ENCODE results near the gene CFAP97. TPM values are rescaled to one million over a fixed set of nuclear protein-coding genes. Genes with fewer than 3 reads are reported as not detected.
"Not testable (repeated sequence)": the region's sequence is repeated elsewhere in the genome, so short reads cannot be mapped to it uniquely, and the experiment has no call there.

CFAP97 gene
- total RNA-seq, 2 donors from 2014 or later, result 12.2 to 22.4 TPM

DNA sequence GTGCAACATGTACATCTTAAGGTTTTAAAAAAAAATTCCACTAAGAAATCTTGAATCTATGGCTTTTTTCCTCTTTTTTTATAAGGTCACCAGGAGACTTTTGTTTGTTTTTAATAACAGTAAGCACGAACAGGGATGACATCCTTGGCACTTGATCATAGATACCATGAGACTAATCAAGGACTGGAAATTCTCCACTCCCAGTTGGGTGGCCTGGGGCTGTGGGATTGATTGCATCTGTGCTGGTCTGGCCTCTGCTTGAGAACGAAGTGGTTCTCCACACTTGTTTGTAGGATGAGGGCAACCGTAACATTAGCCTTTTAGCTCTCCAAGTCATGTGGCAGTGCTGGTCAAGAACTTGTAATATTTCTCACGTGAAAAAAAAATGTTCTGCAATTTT lies 41.0 kb upstream of the CFAP97 start:
- H3K27me3 ChIP-seq, result no peaks in the 10 kb centered on the region
- no peak for TF ChIP-seq CTCF (IDR thresholded peaks at IDR 0.05)
- H3K36me3 ChIP-seq, result peaks cover 4% of the 10 kb centered on the region
- no peaks in the 10 kb centered on the region for H3K4me1 ChIP-seq
- H3K27ac ChIP-seq, result no peak overlapping the region
- no peaks in the 10 kb centered on the region for H3K9me3 ChIP-seq
- H3K9ac ChIP-seq (ENCODE audit: low read depth in 2 of 2, low read length in 2 of 2), result no peak overlapping the region
- no peak overlapping the region for H3K4me3 ChIP-seq
- intact Hi-C loops (cut with DNase I), result no loop called here
- DNase-seq, result no peak

GRCh38 chr4:185243879-185244278 lies 40.1 kb upstream of the CFAP97 start:
- Histone ChIP-seq H3K36me3 (peaks cover 4% of the 10 kb centered on the region), H3K4me1 (no peaks in the 10 kb centered on the region), H3K27ac (no peak overlapping the region), H3K9me3 (no peaks in the 10 kb centered on the region), H3K4me3 (no peak overlapping the region), H3K27me3 (no peaks in the 10 kb centered on the region), H3K9ac (ENCODE audit: low read depth in 2 of 2, low read length in 2 of 2) (no peak overlapping the region)
- TF ChIP-seq CTCF (IDR thresholded peaks at IDR 0.05), result no peak
- no peak for DNase-seq
- intact Hi-C loops (cut with DNase I), result no loop called here

DNA sequence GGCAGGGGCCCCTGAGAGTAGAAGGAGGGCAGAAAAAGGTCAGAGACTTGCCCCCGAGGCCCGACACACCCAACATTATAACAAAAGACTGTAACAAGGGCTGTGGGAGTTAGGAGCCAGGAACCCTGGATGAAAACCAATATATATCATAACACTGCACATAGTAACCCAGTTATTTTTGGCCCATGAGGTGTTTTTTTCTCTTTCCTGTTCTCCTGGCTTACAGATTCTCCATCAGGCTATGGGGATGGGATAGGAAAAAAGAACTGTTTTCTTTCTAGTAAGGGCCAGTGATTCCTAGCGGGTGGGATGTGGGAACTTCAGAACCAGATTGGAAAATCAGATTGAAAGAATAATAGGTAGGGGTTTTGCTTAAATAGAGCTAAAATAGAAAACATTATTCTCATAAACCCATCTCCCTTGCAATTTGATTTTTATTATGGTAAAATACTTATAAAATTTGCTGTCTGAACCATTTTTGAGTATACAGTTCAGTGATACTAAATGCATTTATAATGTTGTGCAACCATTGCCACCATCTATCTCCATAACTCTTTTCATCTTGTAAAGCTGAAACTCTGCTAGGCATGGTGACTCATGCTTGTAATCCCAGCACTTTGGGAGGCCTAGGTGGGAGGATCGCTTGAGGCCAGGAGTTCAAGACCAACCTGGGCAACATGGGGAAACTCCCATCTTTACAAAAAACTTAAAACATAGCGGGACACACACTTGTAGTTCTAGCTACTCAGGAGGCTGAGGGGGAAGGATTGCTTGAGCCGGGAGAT lies 39.1 kb upstream of the CFAP97 start:
- Histone ChIP-seq H3K9ac (ENCODE audit: low read depth in 2 of 2, low read length in 2 of 2) (no peak overlapping the region), H3K4me1 (no peaks in the 10 kb centered on the region), H3K9me3 (no peaks in the 10 kb centered on the region), H3K36me3 (no peaks in the 10 kb centered on the region), H3K27ac (no peak overlapping the region), H3K27me3 (no peaks in the 10 kb centered on the region), H3K4me3 (no peak overlapping the region)
- DNase-seq, result no peak
- no peak for TF ChIP-seq CTCF (IDR thresholded peaks at IDR 0.05)
- intact Hi-C loops (cut with DNase I), result no loop called here

- H3K27me3 ChIP-seq; H3K4me3 ChIP-seq; H3K9ac ChIP-seq (ENCODE audit: low read depth in 2 of 2, low read length in 2 of 2); H3K36me3 ChIP-seq; H3K4me1 ChIP-seq; intact Hi-C loops (cut with DNase I); DNase-seq; H3K9me3 ChIP-seq; H3K27ac ChIP-seq: not testable (repeated sequence)
These were observed 36.7 kb upstream of the CFAP97 start for GRCh38 chr4:185240486-185240885.

- no peak for TF ChIP-seq CTCF (IDR thresholded peaks at IDR 0.05)
- H3K27ac ChIP-seq, result no peak overlapping the region
- no peak overlapping the region for H3K4me3 ChIP-seq
- intact Hi-C loops (cut with DNase I), result no loop called here
- no peaks in the 10 kb centered on the region for H3K4me1 ChIP-seq
- H3K36me3 ChIP-seq, result no peaks in the 10 kb centered on the region
- no peak for DNase-seq
- H3K9ac ChIP-seq (ENCODE audit: low read depth in 2 of 2, low read length in 2 of 2), result no peak overlapping the region
- H3K27me3 ChIP-seq, result no peaks in the 10 kb centered on the region
- H3K9me3 ChIP-seq, result no peaks in the 10 kb centered on the region
These were observed 35.0 kb upstream of the CFAP97 start for GRCh38 chr4:185238750-185239149.

DNA sequence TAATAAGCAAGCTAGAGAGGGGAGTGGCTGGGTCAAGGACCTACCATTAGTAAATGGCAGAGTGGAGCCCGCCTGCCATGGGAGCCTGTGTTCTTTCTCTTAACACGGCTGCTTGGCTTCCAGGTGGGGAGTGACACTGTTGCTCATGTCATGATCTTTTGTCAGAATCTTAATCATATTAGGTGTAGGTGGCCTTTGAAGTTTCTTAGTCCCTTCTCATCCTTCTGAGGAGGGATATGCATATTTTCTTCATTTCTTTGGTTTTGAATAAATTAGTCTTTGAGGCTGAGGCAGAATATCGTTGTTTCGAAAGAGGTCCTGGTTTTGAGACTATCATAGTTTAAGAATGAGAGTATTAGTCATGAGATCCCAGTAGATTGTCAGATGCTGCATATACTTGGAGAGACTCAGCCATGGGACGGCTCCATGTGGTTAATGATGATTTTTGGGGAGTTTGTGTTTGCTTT lies 34.4 kb upstream of the CFAP97 start:
- no peak overlapping the region for H3K27ac ChIP-seq
- H3K4me1 ChIP-seq, result no peaks in the 10 kb centered on the region
- intact Hi-C loops (cut with DNase I), result no loop called here
- no peaks in the 10 kb centered on the region for H3K27me3 ChIP-seq
- DNase-seq, result no peak
- H3K4me3 ChIP-seq, result no peak overlapping the region
- H3K36me3 ChIP-seq, result no peaks in the 10 kb centered on the region
- no peak overlapping the region for H3K9ac ChIP-seq (ENCODE audit: low read depth in 2 of 2, low read length in 2 of 2)
- H3K9me3 ChIP-seq, result no peaks in the 10 kb centered on the region
- TF ChIP-seq CTCF (IDR thresholded peaks at IDR 0.05), result no peak
